CD4-positive, alpha-beta T cell treated with Interleukin-4 for 4 hours (primary cell): Measurements from ENCODE around the gene OR4A15.

Experiments used
- DNase-seq: peaks from one replicate; pipeline ENCODE4 v3.0.0-alpha.2; 2020

OR4A15 gene

DNA sequence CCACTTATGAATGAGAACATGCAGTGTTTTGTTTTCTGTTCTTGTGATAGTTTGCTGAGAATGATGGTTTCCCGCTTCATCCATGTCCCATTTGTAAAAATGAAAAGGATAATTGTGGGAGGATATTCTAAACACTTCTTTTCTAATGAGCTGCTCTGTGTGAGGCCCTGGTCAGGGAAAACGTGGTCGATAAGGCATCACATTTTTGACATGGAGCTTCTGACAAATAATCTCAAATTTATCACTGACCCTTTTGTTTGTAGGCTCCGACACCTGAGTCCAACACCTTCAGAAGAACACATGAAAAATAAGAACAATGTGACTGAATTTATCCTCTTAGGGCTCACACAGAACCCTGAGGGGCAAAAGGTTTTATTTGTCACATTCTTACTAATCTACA lies at the start of gene OR4A15:
Gene OR4A15, plus strand, starts transcription at position 301 of the 400 bp plus-strand sequence. Its CDS starts 0 bp downstream, at position 301.
- DNase-seq = no peak

DNA sequence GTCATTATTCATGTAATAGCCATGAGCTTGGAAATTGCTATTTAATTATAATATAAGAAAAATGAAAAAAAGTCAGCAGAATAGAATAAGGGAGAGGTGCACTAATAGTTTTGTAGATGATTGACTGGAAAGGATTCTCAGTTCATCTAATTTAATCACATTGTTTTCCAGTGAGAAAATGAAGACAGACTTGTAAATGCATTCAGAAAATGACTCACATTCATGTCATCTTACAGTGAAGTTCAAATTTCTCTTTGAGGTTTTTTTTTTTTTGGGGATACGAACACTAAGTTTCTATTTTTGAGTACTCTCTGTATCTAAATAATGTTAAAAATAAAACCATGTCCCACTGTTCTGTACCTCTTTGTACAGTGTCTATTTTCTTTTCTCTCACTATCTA lies 43.3 kb upstream of the OR4A15 start:
- no peak for DNase-seq

DNA sequence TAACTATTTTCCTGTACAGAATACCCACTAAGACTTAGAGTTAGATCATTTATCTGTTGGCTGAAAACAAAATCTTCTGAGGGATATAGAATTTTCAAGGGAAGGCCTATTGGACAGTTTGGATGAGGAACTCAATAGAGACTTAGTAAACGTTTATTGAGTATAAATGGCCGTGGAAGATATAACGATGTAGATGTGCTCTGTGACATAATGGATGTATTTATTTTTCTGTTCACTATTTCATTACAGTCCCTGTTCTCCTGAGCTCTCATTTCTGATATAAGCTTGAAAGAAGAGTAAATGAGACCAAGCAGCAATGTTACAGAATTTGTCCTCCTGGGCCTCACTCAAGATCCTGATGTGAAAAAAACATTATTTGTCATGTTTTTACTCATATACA lies 24.9 kb upstream of the OR4A15 start, which contains the start of gene OR4A16:
Gene OR4A16, plus strand, starts transcription at position 301 of the 400 bp plus-strand sequence. Its CDS starts 0 bp downstream, at position 301.
- DNase-seq = no peak

GRCh38 chr11:55345306-55345705 lies 22.5 kb upstream of the OR4A15 start:
- no peak for DNase-seq

- no peak for DNase-seq
Observed at GRCh38 chr11:55349032-55349431, 18.7 kb upstream of the OR4A15 start.

DNA sequence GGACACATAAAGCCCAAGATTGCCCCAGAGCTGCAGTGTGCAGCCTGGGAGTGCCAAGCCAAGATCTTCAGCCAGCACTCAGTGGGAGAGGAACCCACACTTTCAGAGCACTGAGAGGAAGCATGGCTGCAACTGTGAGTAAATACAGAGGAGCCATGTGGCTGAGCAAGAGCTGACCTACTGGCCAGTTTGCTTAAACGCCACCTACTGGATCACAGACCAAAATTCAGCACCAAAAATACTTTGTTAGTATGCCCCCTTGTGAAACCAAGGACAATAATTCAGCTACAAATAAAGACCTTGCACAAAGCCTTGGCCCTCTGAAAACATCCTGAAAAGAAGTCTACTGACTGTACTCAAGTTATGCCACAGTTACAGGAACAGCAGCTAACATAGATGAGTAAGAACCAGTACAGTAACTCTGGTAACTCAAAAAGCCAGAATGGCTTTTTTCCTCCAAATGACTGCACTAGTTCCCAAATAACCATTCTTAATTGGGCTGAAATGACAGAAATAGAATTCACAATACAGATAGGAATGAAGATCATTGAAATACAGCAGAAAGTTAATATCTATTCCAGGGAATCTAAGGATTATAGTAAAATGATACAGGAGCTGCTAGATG lies 10.1 kb upstream of the OR4A15 start:
- DNase-seq = no peak

DNA sequence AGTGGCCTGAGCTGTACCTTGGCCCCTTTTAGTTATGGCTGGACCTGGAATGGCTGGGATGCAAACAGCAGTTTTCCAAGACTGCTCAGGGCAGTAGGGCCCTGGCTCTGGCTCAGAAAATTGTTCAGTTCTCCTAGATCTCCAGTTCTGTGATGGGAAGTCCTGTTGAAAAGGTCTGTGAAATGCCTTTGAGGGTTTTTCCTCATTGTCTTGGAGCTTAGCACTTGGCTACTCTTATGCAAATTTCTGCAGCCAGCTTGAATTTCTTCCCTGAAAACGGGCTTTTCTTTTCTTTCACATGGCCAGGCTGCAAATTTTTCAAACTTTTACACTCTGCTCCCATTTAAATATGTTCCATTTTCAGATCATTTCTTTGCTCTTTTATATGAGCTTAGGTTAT lies 33.2 kb downstream of the OR4A15 start:
- DNase-seq = no peak
